ENCODE measurements around the gene AHI1.

- TF ChIP-seq BHLHE40 (IDR thresholded peaks at IDR 0.05; ENCODE audit: borderline replicate concordance in 1 of 2, low read depth in 2 of 2, low read length in 1 of 2) (no peak), CTCF (IDR thresholded peaks at IDR 0.05 in 2 of 3, conservative IDR thresholded peaks at IDR 0.05 in 1 of 3; ENCODE audit: control insufficient read depth in 2 of 3, extremely low read depth in 1 of 3, insufficient read depth in 1 of 3, low read depth in 3 of 3, low read length in 3 of 3) (no peak), MLLT1 (IDR thresholded peaks at IDR 0.05) (no peak), RAD51 (IDR thresholded peaks at IDR 0.05) (no peak), POLR2AphosphoS5 (IDR thresholded peaks at IDR 0.05; ENCODE audit: low read length) (no peak), JUND (IDR thresholded peaks at IDR 0.05; ENCODE audit: low read depth, low read length) (no peak), EZH2 (IDR thresholded peaks at IDR 0.05; ENCODE audit: borderline replicate concordance, control insufficient read depth, low read depth, low read length) (no peak), POLR2A (IDR thresholded peaks at IDR 0.05; ENCODE audit: low read depth, low read length) (no peak), GABPA (IDR thresholded peaks at IDR 0.05; ENCODE audit: low read depth) (no peak), SMC3 (IDR thresholded peaks at IDR 0.05; ENCODE audit: borderline replicate concordance, low read length) (no peak), PRDM15 (CRISPR knock-in tag; IDR thresholded peaks at IDR 0.05) (no peak)
These were observed 198.3 kb downstream of the AHI1 start for GRCh38 chr6:135299256-135299655.

All from GM12878 (cell line).